GM19467 (cell line): ENCODE measurements around the gene IRAK3.
A peak's percentile ranks its signal among the peaks of the same experiment; 100 is the strongest.

Experiments used
- ATAC-seq: cut with Tn5 transposase; IDR thresholded peaks from one replicate; pipeline ENCODE4 v1.9.1; 2021; ENCODE audit warnings: mild to moderate bottlenecking, moderate library complexity; ENCODE audit not compliant: unreplicated experiment

Gene IRAK3, protein sequence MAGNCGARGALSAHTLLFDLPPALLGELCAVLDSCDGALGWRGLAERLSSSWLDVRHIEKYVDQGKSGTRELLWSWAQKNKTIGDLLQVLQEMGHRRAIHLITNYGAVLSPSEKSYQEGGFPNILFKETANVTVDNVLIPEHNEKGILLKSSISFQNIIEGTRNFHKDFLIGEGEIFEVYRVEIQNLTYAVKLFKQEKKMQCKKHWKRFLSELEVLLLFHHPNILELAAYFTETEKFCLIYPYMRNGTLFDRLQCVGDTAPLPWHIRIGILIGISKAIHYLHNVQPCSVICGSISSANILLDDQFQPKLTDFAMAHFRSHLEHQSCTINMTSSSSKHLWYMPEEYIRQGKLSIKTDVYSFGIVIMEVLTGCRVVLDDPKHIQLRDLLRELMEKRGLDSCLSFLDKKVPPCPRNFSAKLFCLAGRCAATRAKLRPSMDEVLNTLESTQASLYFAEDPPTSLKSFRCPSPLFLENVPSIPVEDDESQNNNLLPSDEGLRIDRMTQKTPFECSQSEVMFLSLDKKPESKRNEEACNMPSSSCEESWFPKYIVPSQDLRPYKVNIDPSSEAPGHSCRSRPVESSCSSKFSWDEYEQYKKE

GRCh38 chr12:66188584-66189485, at the start of gene IRAK3:
Gene IRAK3, plus strand, starts transcription at chr12:66189214. Its CDS starts 86 bp downstream, at chr12:66189300.
- ATAC-seq, result peak; percentile 59

DNA sequence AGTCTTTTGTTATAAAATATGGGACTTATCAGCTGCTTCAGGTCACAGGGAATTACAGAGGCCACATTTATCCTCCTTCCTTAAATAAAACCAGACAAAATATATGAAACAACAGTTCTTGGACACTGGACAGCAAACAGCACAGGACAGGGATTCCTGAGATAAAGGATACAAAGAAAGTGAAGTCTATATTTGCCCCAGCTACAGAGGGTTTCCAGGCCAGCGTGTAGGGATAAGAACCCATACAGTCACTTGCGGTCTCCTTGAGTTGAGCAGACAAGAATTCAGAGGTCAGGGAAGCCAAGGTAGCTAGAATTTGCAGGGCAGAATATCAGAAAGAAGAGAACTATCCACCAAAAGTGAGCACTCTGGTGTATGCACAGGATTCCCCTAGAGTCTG, 49.7 kb upstream of the IRAK3 start:
- no peak for ATAC-seq

GRCh38 chr12:66140731-66141130, 48.3 kb upstream of the IRAK3 start:
- no peak for ATAC-seq

DNA sequence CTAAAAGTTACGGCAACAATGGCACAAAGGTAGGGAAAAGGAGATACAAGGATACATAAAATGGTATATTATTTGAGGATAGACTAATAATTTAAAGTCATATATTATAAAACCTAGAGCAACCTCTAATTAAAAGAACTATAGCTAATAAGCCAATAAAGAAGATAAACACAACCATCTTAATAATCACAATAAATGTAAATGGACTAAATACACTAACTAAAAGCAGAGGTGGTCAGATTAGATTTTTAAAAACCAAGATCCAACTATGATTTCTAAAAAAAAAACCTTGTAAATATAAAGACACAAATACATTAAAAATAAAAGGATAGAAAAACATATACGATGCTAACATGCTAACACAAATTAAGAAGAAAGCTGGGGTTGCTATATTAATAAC, 47.7 kb upstream of the IRAK3 start:
- ATAC-seq, result no peak

- ATAC-seq, result no peak
Observed at GRCh38 chr12:66142826-66143225, 46.2 kb upstream of the IRAK3 start.

DNA sequence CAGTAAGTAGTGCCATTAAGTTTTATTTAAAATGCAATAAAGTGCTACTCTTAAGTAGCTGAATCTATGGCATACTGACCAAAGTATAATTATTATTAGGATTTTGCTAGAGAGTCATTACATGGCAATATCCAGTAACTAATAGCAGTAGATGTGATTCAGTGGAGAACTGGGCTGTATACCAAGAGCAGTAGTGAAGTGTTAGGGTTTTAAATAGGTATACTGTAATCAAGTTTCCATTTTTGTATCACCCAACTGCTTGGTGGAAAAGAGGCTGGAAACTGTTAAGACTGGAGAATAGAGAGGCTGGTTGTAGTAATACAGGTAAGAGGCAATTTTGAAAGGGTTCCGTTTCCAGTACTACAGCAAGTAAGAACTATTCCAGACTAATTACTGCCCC, 45.1 kb upstream of the IRAK3 start:
- ATAC-seq, result no peak

DNA sequence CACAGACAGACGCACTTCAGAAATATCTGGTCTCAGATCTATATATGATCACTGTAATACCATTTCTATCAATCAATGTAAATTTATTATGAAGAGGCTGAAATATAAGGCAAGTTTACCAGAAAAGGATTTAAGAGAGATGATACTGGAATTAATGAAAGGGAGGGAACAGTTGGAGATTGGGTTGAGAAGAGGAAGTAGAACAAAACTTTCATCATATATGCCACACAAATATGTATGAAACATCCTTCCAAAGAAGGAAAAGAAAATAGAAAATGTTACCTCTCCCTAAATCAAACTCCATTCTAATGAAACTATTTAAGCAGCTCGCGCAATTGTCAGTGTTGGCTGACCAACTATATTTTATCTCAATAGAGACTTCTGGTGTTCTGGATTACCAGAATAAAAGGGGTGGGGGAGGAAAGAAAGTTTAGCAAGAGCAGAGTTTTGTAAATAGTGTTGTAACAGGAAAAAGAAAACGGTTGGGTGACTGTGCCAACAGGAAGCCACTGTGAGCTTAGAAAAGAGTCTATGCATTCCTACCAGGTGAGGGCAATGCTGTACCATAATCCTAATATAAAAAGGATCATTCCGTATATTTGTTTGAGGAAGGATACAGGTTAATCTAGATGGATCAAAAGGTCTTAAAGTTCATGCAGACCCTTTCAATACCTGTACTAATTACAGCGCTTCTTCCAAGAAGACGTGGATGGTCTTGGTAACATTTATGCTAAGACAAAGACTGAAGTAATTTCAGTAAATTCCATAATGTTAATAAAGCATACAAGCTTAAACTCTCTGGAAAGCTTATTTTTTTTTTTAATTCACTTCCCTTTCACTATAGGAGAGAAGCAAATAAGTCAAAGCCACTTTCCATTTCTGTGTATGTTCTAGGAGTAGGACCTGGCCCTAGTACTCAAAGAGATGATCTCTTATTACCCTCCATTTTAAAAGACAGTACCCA, 43.9 kb upstream of the IRAK3 start:
- ATAC-seq, result no peak

DNA sequence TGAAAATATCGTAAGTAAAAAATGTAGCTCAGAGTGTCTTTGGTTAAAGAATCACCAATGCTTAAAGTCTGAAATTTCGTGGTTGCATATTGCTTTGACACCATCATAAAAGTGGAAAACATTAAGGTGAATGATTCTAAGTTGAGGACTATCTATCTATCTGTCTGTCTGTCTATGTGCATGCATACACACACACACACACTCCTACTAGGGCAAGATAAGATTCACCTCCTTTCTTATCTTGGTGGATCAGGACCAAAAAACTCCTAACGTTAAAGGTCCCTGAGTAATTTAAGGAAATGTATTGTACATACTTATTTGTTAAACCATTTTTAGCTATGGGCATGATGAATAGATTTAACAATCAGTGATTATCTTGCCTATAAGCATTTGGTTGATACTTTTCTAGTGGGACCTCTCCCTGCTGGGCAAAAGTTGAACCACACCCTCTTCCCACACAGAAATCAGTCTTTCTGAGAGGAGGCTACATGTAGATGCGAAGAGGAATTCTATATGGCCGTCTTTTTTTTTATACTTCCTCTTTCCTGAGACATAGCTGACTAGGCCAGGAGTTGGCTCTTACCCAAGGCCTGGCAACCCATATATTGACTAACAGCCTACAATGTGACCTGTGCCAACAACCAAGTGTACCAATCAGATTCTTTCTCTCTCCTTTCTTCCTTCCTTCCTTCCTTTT, 39.2 kb upstream of the IRAK3 start:
- no peak for ATAC-seq

DNA sequence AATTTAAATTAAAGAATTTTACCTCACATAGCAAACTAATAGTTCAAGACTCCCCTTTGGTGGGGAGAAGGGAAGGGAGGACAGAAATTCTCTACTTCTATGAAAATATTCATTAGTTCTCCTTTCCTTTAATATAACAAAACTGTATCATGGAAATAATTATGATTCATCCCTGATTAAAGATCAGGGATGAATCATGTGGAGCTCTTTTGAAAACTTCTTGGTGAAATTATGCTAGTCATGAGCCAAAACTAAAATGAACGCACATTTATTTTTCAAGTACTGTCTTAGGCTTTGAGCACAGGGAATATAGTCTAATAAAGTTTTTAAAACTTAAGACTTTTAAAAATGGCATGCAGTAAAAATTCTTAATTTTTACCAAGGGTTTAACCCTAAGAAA, 36.3 kb upstream of the IRAK3 start:
- ATAC-seq, result no peak

GRCh38 chr12:66154776-66155175, 34.2 kb upstream of the IRAK3 start:
- no peak for ATAC-seq

GRCh38 chr12:66156654-66157053, 32.4 kb upstream of the IRAK3 start:
- no peak for ATAC-seq

GRCh38 chr12:66159123-66159522, 29.9 kb upstream of the IRAK3 start:
- ATAC-seq, result no peak

GRCh38 chr12:66160704-66161103, 28.3 kb upstream of the IRAK3 start:
- ATAC-seq, result no peak

- ATAC-seq, result no peak
Observed at GRCh38 chr12:66162701-66163100, 26.3 kb upstream of the IRAK3 start.

DNA sequence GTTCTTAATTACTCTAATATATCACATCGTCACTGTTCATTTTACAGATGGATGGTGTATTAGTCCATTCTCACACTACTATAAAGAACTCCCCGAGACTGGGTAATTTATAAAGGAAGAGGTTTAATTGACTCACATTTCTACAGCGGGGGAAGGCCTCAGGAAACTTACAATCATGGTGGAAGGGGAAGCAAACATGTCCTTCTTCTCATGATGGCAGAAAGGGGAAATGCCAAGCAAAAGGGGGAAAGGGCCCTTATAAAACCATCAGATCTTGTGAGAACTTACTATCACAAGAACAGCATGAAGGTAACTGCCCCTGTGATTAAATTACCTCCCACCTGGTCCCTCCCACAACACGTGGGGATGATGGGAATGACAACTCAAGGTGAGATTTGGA, 25.7 kb upstream of the IRAK3 start:
- ATAC-seq, result no peak

GRCh38 chr12:66164349-66164821, 24.6 kb upstream of the IRAK3 start:
- ATAC-seq, result no peak

DNA sequence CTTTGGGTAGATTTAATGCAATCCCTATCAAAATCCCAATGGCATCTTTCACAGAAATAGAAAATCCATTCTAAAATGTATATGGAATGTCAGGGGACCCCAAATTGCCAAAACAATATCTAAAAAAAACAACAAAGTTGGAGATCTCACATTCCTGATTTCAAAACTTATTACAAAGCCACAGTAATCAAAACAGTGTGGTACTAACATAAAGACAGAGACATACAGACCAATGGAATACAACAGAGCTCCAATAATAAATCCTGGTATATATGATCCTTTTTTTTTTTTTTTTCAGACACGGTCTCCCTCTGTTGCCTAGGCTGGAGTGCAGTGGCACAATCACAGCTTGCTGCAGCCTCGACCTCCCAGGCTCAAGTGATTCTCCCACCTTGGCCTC, 23.9 kb upstream of the IRAK3 start:
- no peak for ATAC-seq

DNA sequence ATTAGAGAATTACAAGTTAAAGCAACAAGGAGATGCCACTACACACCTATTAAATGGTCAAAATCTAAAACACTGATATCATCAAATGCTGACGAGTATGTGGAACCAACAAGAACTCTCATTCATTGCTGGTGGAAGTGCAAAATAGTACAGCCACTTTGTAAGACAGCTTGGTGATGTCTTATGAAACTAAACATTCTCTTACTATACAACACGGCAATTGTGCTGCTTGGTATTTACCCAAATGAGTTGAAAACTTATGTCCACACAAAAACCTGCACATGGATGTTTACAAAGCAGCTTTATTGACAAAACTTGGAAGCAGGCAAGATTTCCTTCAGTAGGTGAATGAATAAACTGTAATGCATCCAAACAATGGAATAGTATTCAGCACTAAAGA, 22.5 kb upstream of the IRAK3 start:
- ATAC-seq, result no peak

- ATAC-seq, result no peak
Observed at GRCh38 chr12:66168410-66168809, 20.6 kb upstream of the IRAK3 start.
